T-helper 17 cell (primary cell): Measurements from ENCODE around the gene TNFSF11. TPM values are rescaled to one million over a fixed set of nuclear protein-coding genes. Genes with fewer than 3 reads are reported as not detected.

Source experiments
- ATAC-seq: fragments of 150-1000 bp; cut with Tn5 transposase; 2 replicates; pipeline ENCODE4 v1.10.0; 2021; ENCODE audit warnings: mild to moderate bottlenecking, moderate library complexity
- DNase-seq, 3 donors: peaks; one replicate each; pipeline versions ENCODE4 v3.0.0 to v3.0.0-alpha.2; 2020 to 2021
- H3K9me3 ChIP-seq: one replicate; pipeline ENCODE4 v1.7.0; 2013; ENCODE audit warnings: low read length, mild to moderate bottlenecking; ENCODE audit not compliant: control insufficient read depth, poor library complexity, severe bottlenecking
- H3K27ac Mint-ChIP-seq: one replicate; pipeline ENCODE4 v1.8.0; 2022; ENCODE audit warnings: mild to moderate bottlenecking, moderate library complexity, mixed read lengths
- H3K27me3 Mint-ChIP-seq: one replicate; pipeline ENCODE4 v1.8.0; 2022; ENCODE audit warnings: mixed read lengths
- H3K36me3 Mint-ChIP-seq: one replicate; pipeline ENCODE4 v1.8.0; 2022; ENCODE audit warnings: low read depth, mixed read lengths
- H3K4me1 Mint-ChIP-seq: one replicate; pipeline ENCODE4 v1.8.0; 2022; ENCODE audit warnings: mild to moderate bottlenecking, mixed read lengths
- H3K4me3 Mint-ChIP-seq: one replicate; pipeline ENCODE4 v1.8.0; 2022; ENCODE audit warnings: mild to moderate bottlenecking, moderate library complexity, mixed read lengths
- total RNA-seq, 4 donors: library from RNA in 2 of 4; stranded (reverse) in 2 of 4; gene quantifications; one replicate each; pipeline ENCODE4 v1.2.3 and lab custom pipeline; 2022 to 2026

TNFSF11 gene
- total RNA-seq (not detected), total RNA-seq (lab: John Stamatoyannopoulos, UW) (0.60 to 2.1 reads per million in 2 donors)

- Mint-ChIP-seq H3K36me3 (peaks cover 3% of the 10 kb centered on the region), H3K4me1 (peaks cover 15% of the 10 kb centered on the region), H3K27me3 (peaks cover 55% of the 10 kb centered on the region), H3K27ac (no peak within 1 kb of the TSS), H3K4me3 (peak within 1 kb of the TSS; percentile 92)
- ATAC-seq: peak; percentile 46
- no peak for DNase-seq
- H3K9me3 ChIP-seq: no peaks in the 10 kb centered on the region
Observed at GRCh38 chr13:42574011-42574410, at the start of gene TNFSF11. Gene TNFSF11 (plus strand): TSS chr13:42574152. CDS start chr13:42574304, 152 bp downstream.

DNA sequence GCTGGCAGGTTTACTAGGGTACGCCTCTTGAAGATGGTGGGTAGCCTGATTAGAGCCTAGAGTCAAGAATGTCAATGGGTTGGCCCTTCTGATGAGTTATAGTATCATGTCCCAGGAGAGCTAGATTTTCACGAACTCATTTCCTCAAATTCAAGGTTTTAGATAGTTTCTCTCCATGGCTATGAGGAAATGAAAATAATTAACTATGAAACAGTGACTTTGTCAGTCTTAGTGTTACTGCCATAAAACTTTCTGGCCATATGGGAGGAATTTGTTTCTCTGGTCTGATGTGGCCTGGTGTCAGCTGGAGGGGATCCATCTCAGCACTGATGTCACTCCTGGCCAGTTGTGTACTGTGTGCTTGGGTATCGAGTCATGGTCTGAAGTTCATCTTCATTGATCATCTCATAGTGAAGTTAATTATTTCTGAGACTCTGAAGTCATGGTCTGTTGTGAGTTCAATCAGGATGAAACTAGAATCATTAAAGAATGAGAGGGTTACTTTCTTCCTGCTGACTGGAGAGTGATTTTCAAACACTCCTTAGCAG, 49.4 kb upstream of the TNFSF11 start:
- H3K36me3 Mint-ChIP-seq: no peaks in the 10 kb centered on the region
- H3K4me1 Mint-ChIP-seq: no peaks in the 10 kb centered on the region
- H3K27ac Mint-ChIP-seq: no peak overlapping the region
- no peak overlapping the region for H3K4me3 Mint-ChIP-seq
- DNase-seq (no peak), ATAC-seq (no peak)
- H3K27me3 Mint-ChIP-seq: no peaks in the 10 kb centered on the region
- no peaks in the 10 kb centered on the region for H3K9me3 ChIP-seq

- no peaks in the 10 kb centered on the region for H3K4me1 Mint-ChIP-seq
- no peak overlapping the region for H3K27ac Mint-ChIP-seq
- DNase-seq (no peak), ATAC-seq (no peak)
- no peaks in the 10 kb centered on the region for H3K27me3 Mint-ChIP-seq
- H3K4me3 Mint-ChIP-seq: no peak overlapping the region
- no peaks in the 10 kb centered on the region for H3K9me3 ChIP-seq
- H3K36me3 Mint-ChIP-seq: no peaks in the 10 kb centered on the region
Observed at GRCh38 chr13:42525035-42525504, 48.9 kb upstream of the TNFSF11 start.

DNA sequence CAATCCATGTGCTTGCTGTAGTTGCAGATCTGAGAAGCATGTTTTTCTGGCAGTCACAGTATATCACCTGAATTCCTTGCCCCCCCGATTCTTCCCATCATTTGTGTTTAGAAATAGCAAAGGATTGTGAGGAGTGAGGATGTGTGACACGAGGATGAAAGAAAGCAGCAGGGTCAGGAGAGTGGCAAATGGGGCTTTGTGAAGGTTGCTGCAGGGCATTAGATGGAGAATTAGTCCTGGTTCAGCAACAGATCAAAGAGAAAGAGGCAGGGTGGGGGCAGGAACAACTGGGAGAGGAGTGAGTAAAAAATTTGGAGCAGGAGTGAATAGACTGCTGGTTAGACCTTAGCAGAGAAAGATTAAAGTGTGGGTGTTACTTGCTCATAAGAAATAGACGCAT, 47.7 kb upstream of the TNFSF11 start:
- no peak overlapping the region for H3K4me3 Mint-ChIP-seq
- DNase-seq (no peak), ATAC-seq (no peak)
- peaks cover 4% of the 10 kb centered on the region for H3K27me3 Mint-ChIP-seq
- no peaks in the 10 kb centered on the region for H3K36me3 Mint-ChIP-seq
- H3K27ac Mint-ChIP-seq: no peak overlapping the region
- no peaks in the 10 kb centered on the region for H3K9me3 ChIP-seq
- H3K4me1 Mint-ChIP-seq: peaks cover 7% of the 10 kb centered on the region

DNA sequence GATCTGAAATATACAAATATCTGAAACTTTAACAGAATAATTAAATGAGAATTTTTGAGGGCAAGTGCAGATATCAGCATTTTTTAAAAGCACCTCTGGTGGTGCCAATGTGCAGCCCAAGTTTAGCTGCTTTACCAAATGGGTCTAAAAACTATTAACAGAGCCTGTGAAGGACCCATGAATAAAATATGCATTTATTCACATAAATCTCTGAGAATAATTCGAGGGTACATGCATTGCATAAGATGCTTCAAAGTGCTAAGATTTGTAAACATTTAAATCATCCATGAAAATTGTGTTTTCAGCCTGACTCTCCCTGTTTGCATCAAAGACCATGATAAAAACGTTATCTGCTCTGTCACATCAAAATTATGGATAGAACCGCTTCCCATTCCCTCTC, 47.1 kb upstream of the TNFSF11 start:
- ATAC-seq: no peak

DNA sequence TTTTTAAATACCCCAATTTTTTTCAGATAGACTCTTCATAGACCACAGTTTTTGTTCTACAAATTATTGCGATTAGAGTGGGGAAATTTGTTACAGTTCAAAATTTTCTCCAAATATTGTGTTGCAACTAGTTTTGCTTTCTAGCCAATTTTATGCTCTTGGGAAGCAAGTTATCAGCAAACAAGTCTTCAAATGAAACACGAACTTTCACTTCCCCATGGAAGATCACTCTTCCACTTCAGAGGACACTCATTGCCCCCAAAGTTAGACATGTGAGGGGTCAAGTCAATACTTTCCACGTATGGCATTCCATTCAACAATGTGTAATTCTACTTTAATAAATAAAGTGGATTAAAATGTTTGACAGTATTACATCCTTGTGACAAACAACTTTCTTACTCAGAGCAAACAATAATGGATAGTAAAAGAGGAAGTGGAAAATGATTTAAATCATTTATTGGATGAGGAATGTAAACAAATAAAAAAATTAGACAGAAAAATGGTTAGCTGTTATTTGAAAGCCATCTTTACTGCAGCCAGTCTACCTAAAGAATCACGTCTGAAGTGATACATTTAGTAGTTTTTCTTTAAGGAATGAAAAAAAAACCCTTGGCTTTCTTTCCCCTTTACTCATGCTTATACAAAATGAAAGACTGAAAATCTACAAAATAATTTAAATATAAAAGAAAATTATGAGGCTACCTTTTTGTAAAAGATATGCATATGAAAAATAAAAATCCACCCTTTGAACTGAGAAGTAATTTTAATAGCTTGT, 41.2 kb upstream of the TNFSF11 start:
- H3K27me3 Mint-ChIP-seq: peaks cover 5% of the 10 kb centered on the region

More for the DNA sequence above, 47.1 kb upstream of the TNFSF11 start:
- no peak overlapping the region for H3K27ac Mint-ChIP-seq
- no peaks in the 10 kb centered on the region for H3K9me3 ChIP-seq
- DNase-seq: no peak
- H3K27me3 Mint-ChIP-seq: peaks cover 5% of the 10 kb centered on the region
- no peaks in the 10 kb centered on the region for H3K36me3 Mint-ChIP-seq
- H3K4me3 Mint-ChIP-seq: no peak overlapping the region
- peaks cover 7% of the 10 kb centered on the region for H3K4me1 Mint-ChIP-seq

GRCh38 chr13:42533336-42533591, 40.7 kb upstream of the TNFSF11 start:
- DNase-seq: no peak
- H3K36me3 Mint-ChIP-seq: peaks cover 3% of the 10 kb centered on the region
- H3K27ac Mint-ChIP-seq: no peak overlapping the region

More for the DNA sequence above, 41.2 kb upstream of the TNFSF11 start:
- no peak for ATAC-seq
- DNase-seq: no peak
- H3K9me3 ChIP-seq: no peaks in the 10 kb centered on the region
- Mint-ChIP-seq H3K4me1 (peaks cover 7% of the 10 kb centered on the region), H3K27ac (no peak overlapping the region), H3K4me3 (no peak overlapping the region), H3K36me3 (peaks cover 3% of the 10 kb centered on the region)

DNA sequence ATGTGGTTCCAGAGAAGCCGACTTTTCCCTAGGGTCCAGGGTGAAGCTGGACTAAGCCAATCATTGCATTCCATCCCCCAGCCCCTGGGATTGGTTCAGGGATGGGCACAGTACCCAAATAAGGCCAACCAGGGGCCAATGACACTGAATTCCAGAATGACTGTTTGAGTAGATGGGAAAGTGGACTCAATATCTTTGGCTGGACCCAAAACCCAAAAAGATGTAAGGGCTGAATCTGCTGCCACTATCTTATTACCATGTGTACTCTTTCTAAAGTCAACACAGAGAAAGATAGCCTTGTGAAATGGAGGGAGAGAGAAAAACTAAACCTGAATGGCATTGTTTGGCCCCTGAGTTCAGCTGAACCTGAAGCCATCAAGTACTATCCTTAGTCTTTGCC, 39.2 kb upstream of the TNFSF11 start:
- H3K4me3 Mint-ChIP-seq: no peak overlapping the region
- DNase-seq: no peak
- H3K4me1 Mint-ChIP-seq: peaks cover 7% of the 10 kb centered on the region
- peaks cover 5% of the 10 kb centered on the region for H3K27me3 Mint-ChIP-seq
- peaks cover 3% of the 10 kb centered on the region for H3K36me3 Mint-ChIP-seq
- no peak overlapping the region for H3K27ac Mint-ChIP-seq
- ATAC-seq: no peak
- no peaks in the 10 kb centered on the region for H3K9me3 ChIP-seq

More at GRCh38 chr13:42533336-42533591, 40.7 kb upstream of the TNFSF11 start:
- H3K9me3 ChIP-seq: no peaks in the 10 kb centered on the region
- ATAC-seq: no peak
- no peak overlapping the region for H3K4me3 Mint-ChIP-seq
- H3K4me1 Mint-ChIP-seq: peaks cover 7% of the 10 kb centered on the region
- H3K27me3 Mint-ChIP-seq: peaks cover 5% of the 10 kb centered on the region

DNA sequence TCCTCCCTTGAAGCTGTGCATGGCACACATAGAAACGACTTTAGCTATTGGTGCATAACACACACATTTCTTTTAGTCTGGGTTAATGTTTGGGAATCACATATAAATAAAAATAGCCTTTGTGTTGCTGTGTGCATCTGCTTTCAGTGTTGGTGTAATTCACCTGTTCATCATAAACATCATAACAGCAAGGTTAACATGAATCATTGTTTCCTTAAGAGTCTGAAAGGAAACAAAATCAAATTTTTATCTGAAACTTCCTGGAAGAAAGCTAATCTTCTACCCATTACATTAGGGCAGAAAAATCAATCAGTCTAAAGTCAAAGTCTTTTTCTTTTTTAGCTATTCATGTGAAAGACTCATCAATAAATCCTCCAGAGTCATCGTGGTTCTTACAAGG, 35.0 kb upstream of the TNFSF11 start:
- no peak overlapping the region for H3K27ac Mint-ChIP-seq
- H3K27me3 Mint-ChIP-seq: no peaks in the 10 kb centered on the region
- H3K36me3 Mint-ChIP-seq: peaks cover 3% of the 10 kb centered on the region
- DNase-seq (no peak), ATAC-seq (no peak)
- no peak overlapping the region for H3K4me3 Mint-ChIP-seq
- no peaks in the 10 kb centered on the region for H3K4me1 Mint-ChIP-seq
- H3K9me3 ChIP-seq: no peaks in the 10 kb centered on the region

GRCh38 chr13:42539670-42540069, 34.3 kb upstream of the TNFSF11 start:
- Mint-ChIP-seq H3K27me3 (no peaks in the 10 kb centered on the region), H3K27ac (no peak overlapping the region), H3K4me1 (no peaks in the 10 kb centered on the region), H3K36me3 (peaks cover 3% of the 10 kb centered on the region), H3K4me3 (no peak overlapping the region)
- ATAC-seq (no peak), DNase-seq (no peak)
- no peaks in the 10 kb centered on the region for H3K9me3 ChIP-seq

DNA sequence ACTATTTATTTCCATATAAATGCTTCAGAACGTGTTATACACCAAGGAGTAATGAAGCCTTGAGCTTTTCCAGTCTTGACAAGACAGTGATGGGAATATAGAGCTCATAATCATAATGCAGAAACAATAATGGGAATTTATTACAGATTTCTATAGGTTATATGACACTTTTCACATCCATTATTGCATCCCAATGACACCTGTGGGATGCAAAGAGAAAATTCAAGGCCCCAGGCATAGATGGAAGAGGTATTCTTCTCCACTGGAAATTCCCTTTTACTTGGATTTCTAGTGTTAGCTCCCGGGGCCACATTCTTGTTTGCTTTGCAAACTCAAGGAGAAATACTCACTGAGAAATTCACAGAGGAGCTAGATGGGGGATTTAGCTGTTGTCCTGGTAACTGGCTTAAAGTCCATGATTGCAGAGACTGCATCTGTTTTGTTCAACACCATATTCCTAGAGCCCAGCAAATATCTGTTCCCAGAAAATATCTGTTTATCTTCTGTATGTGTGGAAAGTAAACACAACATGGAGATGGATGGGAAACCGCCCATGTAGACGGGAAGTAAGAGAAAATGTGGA, 30.6 kb upstream of the TNFSF11 start:
- Mint-ChIP-seq H3K4me1 (no peaks in the 10 kb centered on the region), H3K27me3 (no peaks in the 10 kb centered on the region), H3K36me3 (no peaks in the 10 kb centered on the region), H3K4me3 (no peak overlapping the region), H3K27ac (no peak overlapping the region)
- DNase-seq: no peak
- ATAC-seq: no peak
- no peaks in the 10 kb centered on the region for H3K9me3 ChIP-seq

- Mint-ChIP-seq H3K36me3 (no peaks in the 10 kb centered on the region), H3K27me3 (no peaks in the 10 kb centered on the region), H3K4me1 (no peaks in the 10 kb centered on the region), H3K27ac (no peak overlapping the region), H3K4me3 (no peak overlapping the region)
- H3K9me3 ChIP-seq: no peaks in the 10 kb centered on the region
- ATAC-seq (no peak), DNase-seq (no peak)
Observed at GRCh38 chr13:42544246-42544926, 29.6 kb upstream of the TNFSF11 start.

DNA sequence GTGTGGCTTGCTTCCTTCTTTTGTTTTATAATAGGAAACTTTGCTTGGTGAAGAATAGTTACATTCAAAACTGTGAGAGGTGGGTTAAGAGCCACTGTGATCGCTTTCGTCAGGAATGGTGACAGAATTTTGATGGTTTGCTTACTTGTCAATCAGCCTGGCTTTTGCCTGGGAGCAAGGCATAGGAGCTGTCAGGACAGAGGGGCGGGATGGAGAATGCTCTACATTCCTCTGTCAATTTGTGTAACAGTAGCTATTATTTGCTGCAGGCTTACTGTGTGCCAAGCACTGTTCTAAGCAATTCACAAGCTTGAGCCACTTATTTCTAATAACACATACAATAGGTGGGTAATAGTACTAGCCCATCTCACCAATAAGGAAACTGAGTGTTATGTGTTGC, 28.1 kb upstream of the TNFSF11 start:
- no peaks in the 10 kb centered on the region for H3K4me1 Mint-ChIP-seq
- no peak overlapping the region for H3K27ac Mint-ChIP-seq
- H3K9me3 ChIP-seq: no peaks in the 10 kb centered on the region
- no peak overlapping the region for H3K4me3 Mint-ChIP-seq
- no peaks in the 10 kb centered on the region for H3K36me3 Mint-ChIP-seq
- ATAC-seq (no peak), DNase-seq (no peak)
- H3K27me3 Mint-ChIP-seq: peaks cover 4% of the 10 kb centered on the region
